Measurements from ENCODE around the gene MFSD2A.

The MFSD2A gene

GRCh38 chr1:39969048-39969447, 14.1 kb downstream of the MFSD2A start:
- Histone ChIP-seq H3K9me3 (ENCODE audit: insufficient read depth, low read depth, low read length) (no peaks in the 10 kb centered on the region), H3K9ac (ENCODE audit: low read depth, low read length, poor library complexity, severe bottlenecking) (no peak overlapping the region), H3K4me2 (ENCODE audit: low read depth, low read length, poor library complexity, severe bottlenecking) (no peak overlapping the region), H2AFZ (ENCODE audit: low read length) (no peak overlapping the region), H3K4me1 (ENCODE audit: insufficient read depth, low read length, poor library complexity, severe bottlenecking) (no peaks in the 10 kb centered on the region), H3K4me3 (ENCODE audit: low read length, poor library complexity, severe bottlenecking) (no peak overlapping the region), H3K27me3 (ENCODE audit: insufficient read depth, low read length, poor library complexity, severe bottlenecking) (no peaks in the 10 kb centered on the region), H4K20me1 (ENCODE audit: insufficient read depth, low read length, poor library complexity, severe bottlenecking) (no peaks in the 10 kb centered on the region), H3K9me2 (replicated peaks; ENCODE audit: low read depth, low read length) (no peaks in the 10 kb centered on the region), H3K36me3 (ENCODE audit: insufficient read depth, low read length) (no peaks in the 10 kb centered on the region), H3F3A (ENCODE audit: low read depth) (no peaks in the 10 kb centered on the region), H3K79me2 (ENCODE audit: insufficient read depth, low read length) (no peaks in the 10 kb centered on the region)
- TF ChIP-seq CTCF (conservative IDR thresholded peaks at IDR 0.05; ENCODE audit: low read length) (no peak), EZH2phosphoT487 (IDR thresholded peaks at IDR 0.05; ENCODE audit: borderline replicate concordance) (no peak)

DNA sequence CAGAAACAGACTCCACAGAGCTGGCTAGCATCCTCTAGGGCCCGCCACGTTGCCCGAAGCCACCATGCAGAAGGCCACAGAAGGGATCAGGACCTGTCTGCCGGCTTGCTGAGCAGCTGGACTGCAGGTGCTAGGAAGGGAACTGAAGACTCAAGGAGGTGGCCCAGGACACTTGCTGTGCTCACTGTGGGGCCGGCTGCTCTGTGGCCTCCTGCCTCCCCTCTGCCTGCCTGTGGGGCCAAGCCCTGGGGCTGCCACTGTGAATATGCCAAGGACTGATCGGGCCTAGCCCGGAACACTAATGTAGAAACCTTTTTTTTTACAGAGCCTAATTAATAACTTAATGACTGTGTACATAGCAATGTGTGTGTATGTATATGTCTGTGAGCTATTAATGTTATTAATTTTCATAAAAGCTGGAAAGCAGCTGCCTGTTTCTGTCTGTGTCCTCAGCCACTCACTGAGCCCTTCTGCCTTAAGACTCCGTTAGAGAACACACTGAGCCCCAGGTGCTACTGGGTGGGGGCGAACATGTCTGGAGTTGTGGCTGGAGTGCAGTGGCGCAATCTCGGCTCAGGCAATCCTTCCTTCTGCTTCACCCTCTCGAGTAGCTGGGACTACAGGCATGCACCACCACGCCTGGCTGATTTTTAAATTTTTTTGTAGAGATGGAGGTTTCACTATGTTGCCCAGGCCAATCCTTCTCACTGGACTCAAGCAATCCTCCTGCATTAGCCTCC, 14.8 kb downstream of the MFSD2A start:
- Histone ChIP-seq H3K4me2 (ENCODE audit: low read depth, low read length, poor library complexity, severe bottlenecking) (no peak overlapping the region), H3F3A (ENCODE audit: low read depth) (no peaks in the 10 kb centered on the region), H3K36me3 (ENCODE audit: insufficient read depth, low read length) (no peaks in the 10 kb centered on the region), H3K79me2 (ENCODE audit: insufficient read depth, low read length) (no peaks in the 10 kb centered on the region), H2AFZ (ENCODE audit: low read length) (no peak overlapping the region), H3K9ac (ENCODE audit: low read depth, low read length, poor library complexity, severe bottlenecking) (no peak overlapping the region), H4K20me1 (ENCODE audit: insufficient read depth, low read length, poor library complexity, severe bottlenecking) (no peaks in the 10 kb centered on the region), H3K9me2 (replicated peaks; ENCODE audit: low read depth, low read length) (no peaks in the 10 kb centered on the region), H3K4me3 (ENCODE audit: low read length, poor library complexity, severe bottlenecking) (no peak overlapping the region), H3K27me3 (ENCODE audit: insufficient read depth, low read length, poor library complexity, severe bottlenecking) (no peaks in the 10 kb centered on the region), H3K4me1 (ENCODE audit: insufficient read depth, low read length, poor library complexity, severe bottlenecking) (no peaks in the 10 kb centered on the region), H3K9me3 (ENCODE audit: insufficient read depth, low read depth, low read length) (no peaks in the 10 kb centered on the region)
- TF ChIP-seq CTCF (conservative IDR thresholded peaks at IDR 0.05; ENCODE audit: low read length): no peak
- no peak for TF ChIP-seq EZH2phosphoT487 (IDR thresholded peaks at IDR 0.05; ENCODE audit: borderline replicate concordance)

- Histone ChIP-seq H3K4me3 (ENCODE audit: low read length, poor library complexity, severe bottlenecking) (no peak overlapping the region), H2AFZ (ENCODE audit: low read length) (no peak overlapping the region), H3K4me1 (ENCODE audit: insufficient read depth, low read length, poor library complexity, severe bottlenecking) (no peaks in the 10 kb centered on the region), H3K36me3 (ENCODE audit: insufficient read depth, low read length) (no peaks in the 10 kb centered on the region), H3K4me2 (ENCODE audit: low read depth, low read length, poor library complexity, severe bottlenecking) (no peak overlapping the region), H4K20me1 (ENCODE audit: insufficient read depth, low read length, poor library complexity, severe bottlenecking) (no peaks in the 10 kb centered on the region), H3K27me3 (ENCODE audit: insufficient read depth, low read length, poor library complexity, severe bottlenecking) (no peaks in the 10 kb centered on the region), H3F3A (ENCODE audit: low read depth) (no peaks in the 10 kb centered on the region), H3K9me3 (ENCODE audit: insufficient read depth, low read depth, low read length) (no peaks in the 10 kb centered on the region), H3K9me2 (replicated peaks; ENCODE audit: low read depth, low read length) (no peaks in the 10 kb centered on the region), H3K9ac (ENCODE audit: low read depth, low read length, poor library complexity, severe bottlenecking) (no peak overlapping the region), H3K79me2 (ENCODE audit: insufficient read depth, low read length) (no peaks in the 10 kb centered on the region)
- TF ChIP-seq CTCF (conservative IDR thresholded peaks at IDR 0.05; ENCODE audit: low read length) (no peak), EZH2phosphoT487 (IDR thresholded peaks at IDR 0.05; ENCODE audit: borderline replicate concordance) (no peak)
Measured at GRCh38 chr1:39970274-39970673, 15.3 kb downstream of the MFSD2A start.

All from Loucy (cell line).